ENCODE data around the gene SRSF12.
A peak's percentile ranks its signal among the peaks of the same experiment; 100 is the strongest.

The SRSF12 gene

DNA sequence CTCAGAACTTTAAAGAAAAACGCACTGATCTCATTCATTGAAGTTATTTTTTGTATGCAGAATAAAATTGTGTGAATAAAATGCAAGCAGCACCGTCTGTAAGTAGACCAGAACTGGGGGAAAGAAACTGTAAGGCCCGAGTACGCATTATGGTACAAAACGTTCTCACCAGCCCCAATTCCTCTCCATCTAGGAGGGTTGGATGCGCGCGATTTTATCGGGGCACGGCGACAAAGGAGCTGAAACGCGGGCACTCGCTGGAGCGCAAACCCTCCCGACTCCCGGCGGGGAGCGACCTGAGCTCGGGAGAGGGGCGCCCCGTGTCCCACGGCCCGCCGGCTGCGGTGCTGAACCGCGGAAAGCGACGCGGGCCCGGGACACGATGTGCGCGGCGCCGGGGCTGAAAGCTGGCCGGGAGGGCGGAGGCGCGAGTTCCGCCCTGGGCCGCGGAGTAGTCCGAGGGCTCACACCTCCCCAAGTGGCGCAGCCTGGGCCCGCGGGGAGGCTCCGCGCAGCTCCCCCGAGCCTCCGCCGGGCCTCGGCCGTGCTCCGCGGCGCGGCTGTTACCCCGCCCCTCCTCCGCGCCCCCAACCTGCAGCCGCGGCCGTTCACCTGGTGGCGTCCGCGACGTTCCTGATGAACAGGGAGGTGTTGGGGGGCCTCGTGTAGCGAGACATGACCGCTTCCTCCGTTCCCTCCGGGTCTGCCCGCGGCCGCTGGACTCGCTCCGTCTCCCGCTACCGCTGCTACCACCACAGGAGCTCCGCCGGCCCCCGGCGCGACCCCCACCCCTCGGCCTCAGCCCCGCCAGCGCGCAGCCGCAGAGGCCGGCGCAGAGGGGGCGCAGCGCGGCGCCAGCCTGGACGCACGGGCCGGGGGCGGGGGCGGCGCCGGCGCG lies at the start of gene SRSF12:
Gene SRSF12, minus strand, starts transcription at position 861 of the 898 bp plus-strand sequence. Its CDS starts 184 bp downstream, at position 677.
- TF ChIP-seq, protein P1, sequence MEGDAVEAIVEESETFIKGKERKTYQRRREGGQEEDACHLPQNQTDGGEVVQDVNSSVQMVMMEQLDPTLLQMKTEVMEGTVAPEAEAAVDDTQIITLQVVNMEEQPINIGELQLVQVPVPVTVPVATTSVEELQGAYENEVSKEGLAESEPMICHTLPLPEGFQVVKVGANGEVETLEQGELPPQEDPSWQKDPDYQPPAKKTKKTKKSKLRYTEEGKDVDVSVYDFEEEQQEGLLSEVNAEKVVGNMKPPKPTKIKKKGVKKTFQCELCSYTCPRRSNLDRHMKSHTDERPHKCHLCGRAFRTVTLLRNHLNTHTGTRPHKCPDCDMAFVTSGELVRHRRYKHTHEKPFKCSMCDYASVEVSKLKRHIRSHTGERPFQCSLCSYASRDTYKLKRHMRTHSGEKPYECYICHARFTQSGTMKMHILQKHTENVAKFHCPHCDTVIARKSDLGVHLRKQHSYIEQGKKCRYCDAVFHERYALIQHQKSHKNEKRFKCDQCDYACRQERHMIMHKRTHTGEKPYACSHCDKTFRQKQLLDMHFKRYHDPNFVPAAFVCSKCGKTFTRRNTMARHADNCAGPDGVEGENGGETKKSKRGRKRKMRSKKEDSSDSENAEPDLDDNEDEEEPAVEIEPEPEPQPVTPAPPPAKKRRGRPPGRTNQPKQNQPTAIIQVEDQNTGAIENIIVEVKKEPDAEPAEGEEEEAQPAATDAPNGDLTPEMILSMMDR (IDR thresholded peaks at IDR 0.05; ENCODE audit: insufficient read depth, missing control alignments) = no peak
- FAIRE-seq (no peak), DNase-seq (ENCODE audit: insufficient read length, low spot score) (peak; percentile 62)

DNA sequence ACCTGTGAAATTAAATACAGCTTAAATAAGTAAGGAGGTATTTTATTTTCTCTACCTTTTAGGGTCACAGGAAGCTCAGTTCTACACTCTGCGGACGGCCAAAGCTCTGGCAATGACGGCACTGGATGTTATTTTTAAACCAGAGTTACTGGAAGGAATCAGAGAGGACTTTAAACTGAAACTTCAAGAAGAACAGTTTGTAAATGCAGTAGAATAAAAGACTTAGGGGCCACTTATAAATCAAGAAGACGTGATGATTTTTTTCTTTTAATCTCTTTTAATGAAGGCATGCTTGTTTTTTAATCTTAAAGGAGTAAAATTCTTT lies 44.1 kb upstream of the SRSF12 start:
- FAIRE-seq (no peak), DNase-seq (ENCODE audit: insufficient read length, low spot score) (no peak)
- TF ChIP-seq, protein P1 (IDR thresholded peaks at IDR 0.05; ENCODE audit: insufficient read depth, missing control alignments) = no peak

DNA sequence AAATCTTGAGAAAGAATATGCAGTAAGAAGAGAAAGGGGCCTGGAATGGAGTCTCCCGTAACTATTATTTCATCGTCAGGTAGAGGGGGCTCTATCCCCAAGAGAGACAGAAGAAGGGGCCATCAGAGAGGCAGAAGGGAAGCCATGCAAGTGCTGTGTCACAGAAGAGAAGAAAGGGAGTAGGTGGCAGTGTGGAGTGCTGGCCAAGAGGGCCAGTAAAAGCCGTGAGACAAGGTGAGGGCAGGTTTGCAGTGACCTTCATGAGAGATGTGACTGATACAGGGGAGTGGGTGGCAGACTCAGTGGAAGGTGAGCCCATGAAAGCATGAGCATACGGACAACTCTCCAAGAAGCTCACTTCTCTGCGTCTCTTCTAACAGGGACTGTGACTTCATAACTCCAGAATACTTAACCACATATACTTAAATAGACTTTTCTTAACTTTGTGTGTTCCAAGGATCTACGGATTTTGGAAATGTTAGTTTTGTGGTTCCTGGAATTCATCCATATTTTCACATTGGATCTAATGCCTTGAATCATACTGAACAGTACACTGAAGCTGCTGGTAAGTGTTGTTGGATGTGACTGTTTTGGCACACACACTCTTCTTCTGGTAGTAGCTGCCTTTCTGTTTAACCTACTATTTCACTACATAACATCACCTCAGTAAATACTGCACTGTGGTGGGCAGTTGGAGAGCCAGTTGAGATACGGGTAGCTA lies 43.6 kb upstream of the SRSF12 start:
- FAIRE-seq (no peak), DNase-seq (ENCODE audit: insufficient read length, low spot score) (no peak)
- TF ChIP-seq, protein P1 (IDR thresholded peaks at IDR 0.05; ENCODE audit: insufficient read depth, missing control alignments) = no peak

DNA sequence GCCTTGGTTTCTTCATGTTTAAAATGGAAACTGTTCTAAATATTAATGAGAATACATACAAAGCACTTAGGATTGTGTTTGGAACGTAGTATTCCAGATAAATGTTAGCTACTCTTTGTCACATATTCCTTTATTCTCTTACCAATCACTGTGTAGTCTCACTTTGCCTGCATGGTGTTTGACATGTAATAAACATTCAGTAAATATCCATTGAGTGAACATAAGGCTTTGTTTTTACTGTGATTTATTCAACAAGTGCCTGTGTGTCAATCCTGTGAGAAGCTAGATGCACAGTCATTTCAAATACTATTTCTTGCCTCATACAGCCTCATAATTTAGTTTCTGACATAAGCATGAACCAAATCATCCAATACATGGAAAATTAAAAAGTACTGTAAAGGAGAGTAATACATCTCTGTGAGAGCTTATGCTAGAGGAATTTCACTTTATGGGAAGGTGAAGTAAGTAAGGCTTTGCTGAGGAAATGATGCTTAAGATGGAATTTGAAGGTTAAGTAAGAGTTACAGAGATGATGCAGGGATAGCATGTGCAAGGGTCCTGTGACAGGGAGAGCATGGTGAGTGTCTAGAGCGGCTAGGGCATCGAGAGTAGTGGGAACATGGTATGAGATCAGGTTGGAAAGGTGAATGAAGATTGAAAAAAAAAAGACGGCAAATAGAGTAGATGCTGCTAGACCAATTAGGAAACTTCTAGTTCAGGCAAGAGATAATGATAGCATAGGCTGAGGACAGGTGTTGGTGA lies 42.6 kb upstream of the SRSF12 start:
- TF ChIP-seq, protein P1 (IDR thresholded peaks at IDR 0.05; ENCODE audit: insufficient read depth, missing control alignments) = no peak
- no peak for FAIRE-seq

DNA sequence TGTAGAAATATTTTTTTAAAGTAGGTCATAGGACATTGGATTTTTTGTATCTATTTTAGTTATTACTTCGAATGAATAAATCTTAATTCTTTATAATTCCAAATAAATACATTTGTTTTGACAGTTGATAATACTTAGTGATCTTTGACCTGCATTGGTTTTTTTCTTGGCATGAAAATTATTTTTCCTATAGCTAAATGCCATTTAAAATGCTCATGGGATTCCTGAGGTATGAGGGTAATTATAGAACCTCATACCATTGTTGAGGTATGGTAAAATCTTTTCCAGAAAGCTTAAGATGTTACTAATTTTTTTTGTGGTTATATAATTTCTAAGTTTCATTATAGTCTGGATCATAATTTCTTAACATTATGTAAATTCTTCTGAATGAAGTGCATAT lies 36.3 kb upstream of the SRSF12 start:
- no peak for FAIRE-seq
- TF ChIP-seq, protein P1 (IDR thresholded peaks at IDR 0.05; ENCODE audit: insufficient read depth, missing control alignments) = no peak
- no peak for DNase-seq (ENCODE audit: insufficient read length, low spot score)

More for the DNA sequence above, 42.6 kb upstream of the SRSF12 start:
- DNase-seq (ENCODE audit: insufficient read length, low spot score) = no peak

DNA sequence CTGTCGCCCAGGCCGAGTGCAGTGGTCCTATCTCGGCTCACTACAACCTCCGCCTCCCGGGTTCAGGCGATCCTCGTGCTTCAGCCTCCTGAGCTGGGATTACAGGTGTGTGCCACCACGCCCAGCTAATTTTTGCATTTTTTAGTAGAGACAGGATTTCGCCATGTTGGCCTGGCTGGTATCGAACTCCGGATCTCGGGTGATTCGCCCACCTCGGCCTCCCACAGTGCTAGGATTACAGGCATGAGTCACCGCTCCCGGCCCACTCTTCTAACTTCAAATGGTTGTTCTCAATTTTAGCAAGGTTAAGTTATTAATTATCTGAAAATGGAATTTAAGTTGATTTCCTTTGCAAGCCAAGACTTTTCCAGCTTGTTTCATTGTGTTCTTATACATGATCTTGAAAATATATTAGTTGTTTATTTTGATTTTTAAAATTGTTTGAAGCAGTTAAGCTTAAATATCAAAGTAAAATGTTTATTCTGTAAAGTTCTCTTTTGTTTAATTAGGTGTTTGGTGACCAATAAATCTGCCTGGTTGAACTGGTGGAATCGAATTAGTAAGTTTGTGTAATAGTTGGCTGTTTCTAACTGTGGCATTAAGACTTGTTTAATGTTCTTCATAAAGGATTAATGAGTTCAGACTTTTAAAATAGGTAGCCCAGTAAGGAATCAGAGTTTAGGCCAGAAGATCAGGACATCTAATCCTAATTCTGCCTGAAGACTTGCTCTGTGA lies 30.3 kb upstream of the SRSF12 start:
- DNase-seq (ENCODE audit: insufficient read length, low spot score) (no peak), FAIRE-seq (peak; percentile 11)
- TF ChIP-seq, protein P1 (IDR thresholded peaks at IDR 0.05; ENCODE audit: insufficient read depth, missing control alignments) = no peak

Measured in D721Med (cell line).